Hepatocyte (in vitro differentiated cells): Measurements from ENCODE around the gene ZNF680. TPM values are rescaled to one million over a fixed set of nuclear protein-coding genes. Genes with fewer than 3 reads are reported as not detected.

Source experiments
- DNase-seq: peaks from one replicate; pipeline ENCODE4 v3.0.0-alpha.2; 2016; ENCODE audit warnings: low spot score
- H2AFZ ChIP-seq: fragments of 200-600 bp; sonication (generic); 2 replicates; pipeline ENCODE4 v1.6.0; 2016; ENCODE audit warnings: antibody characterized with exemption, mild to moderate bottlenecking
- H3K27ac ChIP-seq: fragments of 200-600 bp; sonication (generic); 2 replicates; pipeline ENCODE4 v1.5.1; 2016; ENCODE audit warnings: mild to moderate bottlenecking
- H3K27me3 ChIP-seq: fragments of 200-600 bp; sonication (generic); 2 replicates; pipeline ENCODE4 v1.6.1; 2016
- H3K36me3 ChIP-seq: fragments of 200-600 bp; sonication (generic); replicated peaks from 2 replicates; pipeline ENCODE4 v1.5.1; 2016; ENCODE audit warnings: low read depth; ENCODE audit not compliant: insufficient read depth
- H3K4me1 ChIP-seq: fragments of 200-600 bp; sonication (generic); 2 replicates; pipeline ENCODE4 v1.5.1; 2016; ENCODE audit warnings: mild to moderate bottlenecking, moderate library complexity; ENCODE audit not compliant: insufficient read depth
- H3K4me2 ChIP-seq: fragments of 200-600 bp; sonication (generic); 2 replicates; pipeline ENCODE4 v1.6.0; 2016
- H3K4me3 ChIP-seq: fragments of 200-600 bp; sonication (generic); 2 replicates; pipeline ENCODE4 v1.5.1; 2016; ENCODE audit warnings: mild to moderate bottlenecking
- H3K79me2 ChIP-seq: fragments of 200-600 bp; sonication (generic); 2 replicates; pipeline ENCODE4 v1.6.0; 2017; ENCODE audit warnings: mild to moderate bottlenecking
- H3K9me2 ChIP-seq: fragments of 200-600 bp; sonication (generic); replicated peaks from 2 replicates; pipeline ENCODE4 v1.6.0; 2017; ENCODE audit warnings: mild to moderate bottlenecking; ENCODE audit not compliant: insufficient read depth
- H3K9me3 ChIP-seq: fragments of 200-600 bp; sonication (generic); 2 replicates; pipeline ENCODE4 v1.5.1; 2016; ENCODE audit warnings: low read depth, mild to moderate bottlenecking
- H4K20me1 ChIP-seq: fragments of 200-600 bp; sonication (generic); 2 replicates; pipeline ENCODE4 v1.6.0; 2016; ENCODE audit warnings: mild to moderate bottlenecking; ENCODE audit not compliant: insufficient read depth, poor library complexity, severe bottlenecking
- EZH2 ChIP-seq: fragments of 200-600 bp; sonication (generic); IDR thresholded peaks from 2 replicates; pipeline ENCODE4 v1.6.1; 2016; ENCODE audit warnings: antibody characterized with exemption, mild to moderate bottlenecking, borderline replicate concordance
- EZH2phosphoT487 ChIP-seq: fragments of 200-600 bp; sonication (generic); IDR thresholded peaks from one replicate; pipeline ENCODE4 v1.6.1; 2018; ENCODE audit warnings: antibody characterized with exemption, mild to moderate bottlenecking, low read depth, moderate library complexity; ENCODE audit not compliant: unreplicated experiment, severe bottlenecking
- WGBS: methylation state at CpG from one replicate; pipeline ENCODE4 v1.1.6; 2016; ENCODE audit warnings: low lambda C conversion rate; ENCODE audit errors: missing lambda C conversion rate; 5-methylcytosine and 5-hydroxymethylcytosine counted together
- polyA plus RNA-seq: library from polyadenylated mRNA; unstranded; fragments of >200 nt; fragmentation: Nextera tagmentation; extraction: Ambion mirVana; gene quantifications from 2 replicates; pipeline ENCODE4 v1.2.1, GENCODE V29; 2016
- total RNA-seq: library from RNA; depleted of rRNA; stranded (reverse); fragments of >200 nt; gene quantifications from 2 replicates; pipeline ENCODE4 v1.2.3, GENCODE V29; 2014
- TF ChIP-seq, protein P1 (sequence below): fragments of 200-600 bp; sonication (generic); IDR thresholded peaks from 2 replicates; pipeline ENCODE4 v1.5.1; 2016; ENCODE audit warnings: antibody characterized with exemption, mild to moderate bottlenecking; ENCODE audit not compliant: poor library complexity

ZNF680 gene
- total and polyA plus RNA-seq, 2 experiments from 2014 or later: not detected

GRCh38 chr7:64610997-64611396 lies 48.1 kb upstream of the ZNF680 start:
- Histone ChIP-seq H3K9me2 (no peaks in the 10 kb centered on the region), H3K4me3 (no peak overlapping the region), H3K4me1 (no peaks in the 10 kb centered on the region), H3K79me2 (no peaks in the 10 kb centered on the region), H3K27ac (no peak overlapping the region), H3K9me3 (no peaks in the 10 kb centered on the region), H4K20me1 (no peaks in the 10 kb centered on the region), H2AFZ (no peak overlapping the region), H3K27me3 (no peaks in the 10 kb centered on the region), H3K36me3 (no peaks in the 10 kb centered on the region), H3K4me2 (no peak overlapping the region)
- TF ChIP-seq EZH2phosphoT487 (no peak), EZH2 (no peak)
- TF ChIP-seq, protein P1, sequence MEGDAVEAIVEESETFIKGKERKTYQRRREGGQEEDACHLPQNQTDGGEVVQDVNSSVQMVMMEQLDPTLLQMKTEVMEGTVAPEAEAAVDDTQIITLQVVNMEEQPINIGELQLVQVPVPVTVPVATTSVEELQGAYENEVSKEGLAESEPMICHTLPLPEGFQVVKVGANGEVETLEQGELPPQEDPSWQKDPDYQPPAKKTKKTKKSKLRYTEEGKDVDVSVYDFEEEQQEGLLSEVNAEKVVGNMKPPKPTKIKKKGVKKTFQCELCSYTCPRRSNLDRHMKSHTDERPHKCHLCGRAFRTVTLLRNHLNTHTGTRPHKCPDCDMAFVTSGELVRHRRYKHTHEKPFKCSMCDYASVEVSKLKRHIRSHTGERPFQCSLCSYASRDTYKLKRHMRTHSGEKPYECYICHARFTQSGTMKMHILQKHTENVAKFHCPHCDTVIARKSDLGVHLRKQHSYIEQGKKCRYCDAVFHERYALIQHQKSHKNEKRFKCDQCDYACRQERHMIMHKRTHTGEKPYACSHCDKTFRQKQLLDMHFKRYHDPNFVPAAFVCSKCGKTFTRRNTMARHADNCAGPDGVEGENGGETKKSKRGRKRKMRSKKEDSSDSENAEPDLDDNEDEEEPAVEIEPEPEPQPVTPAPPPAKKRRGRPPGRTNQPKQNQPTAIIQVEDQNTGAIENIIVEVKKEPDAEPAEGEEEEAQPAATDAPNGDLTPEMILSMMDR: no peak
- no peak for DNase-seq
- WGBS: 66% methylated on average over 4 of the region's 4 CpGs

- Histone ChIP-seq H3K79me2 (no peaks in the 10 kb centered on the region), H4K20me1 (no peaks in the 10 kb centered on the region), H3K4me3 (no peak overlapping the region), H3K27me3 (no peaks in the 10 kb centered on the region), H3K9me3 (no peaks in the 10 kb centered on the region), H3K27ac (no peak overlapping the region), H3K9me2 (no peaks in the 10 kb centered on the region), H3K4me1 (no peaks in the 10 kb centered on the region), H3K4me2 (no peak overlapping the region), H3K36me3 (no peaks in the 10 kb centered on the region), H2AFZ (no peak overlapping the region)
- TF ChIP-seq, protein P1: no peak
- TF ChIP-seq EZH2phosphoT487: no peak
- no peak for TF ChIP-seq EZH2
- 76% methylated on average over 6 of the region's 6 CpGs for WGBS
- DNase-seq: no peak
Observed at GRCh38 chr7:64608116-64608910, 45.4 kb upstream of the ZNF680 start.

- TF ChIP-seq EZH2phosphoT487 (no peak), EZH2 (no peak)
- TF ChIP-seq, protein P1: no peak
Observed at GRCh38 chr7:64606385-64606784, 43.5 kb upstream of the ZNF680 start.

GRCh38 chr7:64603271-64603670 lies 40.4 kb upstream of the ZNF680 start:
- Histone ChIP-seq H3K36me3 (no peaks in the 10 kb centered on the region), H3K4me2 (no peak overlapping the region), H3K27me3 (no peaks in the 10 kb centered on the region), H3K9me3 (no peaks in the 10 kb centered on the region), H3K79me2 (no peaks in the 10 kb centered on the region), H3K4me1 (no peaks in the 10 kb centered on the region), H3K9me2 (no peaks in the 10 kb centered on the region), H3K4me3 (no peak overlapping the region), H3K27ac (no peak overlapping the region), H4K20me1 (no peaks in the 10 kb centered on the region), H2AFZ (no peak overlapping the region)
- no peak for TF ChIP-seq EZH2phosphoT487
- TF ChIP-seq EZH2: no peak
- TF ChIP-seq, protein P1: no peak
- 81% methylated on average over 1 of the region's 1 CpG for WGBS
- DNase-seq: no peak

More at GRCh38 chr7:64606385-64606784, 43.5 kb upstream of the ZNF680 start:
- Histone ChIP-seq H3K36me3 (no peaks in the 10 kb centered on the region), H3K79me2 (no peaks in the 10 kb centered on the region), H3K4me1 (no peaks in the 10 kb centered on the region), H2AFZ (no peak overlapping the region), H3K9me2 (no peaks in the 10 kb centered on the region), H3K27ac (no peak overlapping the region), H4K20me1 (no peaks in the 10 kb centered on the region), H3K4me3 (no peak overlapping the region), H3K27me3 (no peaks in the 10 kb centered on the region), H3K9me3 (no peaks in the 10 kb centered on the region), H3K4me2 (no peak overlapping the region)
- no peak for DNase-seq
